Measurements from ENCODE around the gene FAM117B. TPM values are rescaled to one million over a fixed set of nuclear protein-coding genes. Genes with fewer than 3 reads are reported as not detected.
"Not testable (repeated sequence)": the region's sequence is repeated elsewhere in the genome, so short reads cannot be mapped to it uniquely, and the experiment has no call there.

Gene FAM117B
- total RNA-seq, 2 donors from 2014 or later, result 32.1 to 34.0 TPM

DNA sequence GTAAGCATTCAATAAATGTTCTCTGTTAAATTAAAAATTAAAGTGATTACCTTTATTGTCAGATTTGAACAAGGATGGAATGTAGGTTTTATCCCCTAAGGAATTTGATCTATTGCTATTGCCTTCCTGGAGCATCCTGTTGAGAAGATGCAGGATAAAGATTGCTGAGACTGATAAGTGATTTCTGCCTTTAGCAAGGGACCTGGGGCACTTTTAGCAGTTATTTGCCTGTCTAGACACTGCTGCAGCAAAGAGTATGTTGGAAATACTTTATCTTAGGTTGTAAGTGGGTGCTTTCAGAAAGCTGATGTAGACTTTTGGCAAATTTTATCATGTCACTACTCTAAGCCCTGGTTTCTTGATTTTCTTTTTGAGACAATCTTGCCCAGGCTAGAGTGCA is 69.5 kb downstream of the FAM117B start:
- Mint-ChIP-seq H3K9me3 (peaks cover 11% of the 10 kb centered on the region), H3K36me3 (ENCODE audit: low read depth) (peaks cover 41% of the 10 kb centered on the region), H3K4me3 (no peak overlapping the region), H3K27me3 (ENCODE audit: insufficient read depth) (no peaks in the 10 kb centered on the region), H3K27ac (no peak overlapping the region), H3K4me1 (no peaks in the 10 kb centered on the region)
- Histone ChIP-seq H3K27me3 (ENCODE audit: control insufficient read depth, insufficient read depth, low read length, poor library complexity, severe bottlenecking) (no peaks in the 10 kb centered on the region), H3K36me3 (ENCODE audit: control insufficient read depth, insufficient read depth, low read length) (peaks cover 7% of the 10 kb centered on the region), H3K9me3 (ENCODE audit: control insufficient read depth, low read length) (peaks cover 16% of the 10 kb centered on the region), H3K9ac (ENCODE audit: extremely low read depth, low read length, poor library complexity, severe bottlenecking) (no peak overlapping the region), H3K27ac (ENCODE audit: low read depth, low read length) (no peak overlapping the region), H3K4me1 (ENCODE audit: control insufficient read depth, insufficient read depth, low read length) (no peaks in the 10 kb centered on the region), H3K4me3 (ENCODE audit: low read length) (no peak overlapping the region)
- DNase-seq, result no peak
- TF ChIP-seq, protein P1, sequence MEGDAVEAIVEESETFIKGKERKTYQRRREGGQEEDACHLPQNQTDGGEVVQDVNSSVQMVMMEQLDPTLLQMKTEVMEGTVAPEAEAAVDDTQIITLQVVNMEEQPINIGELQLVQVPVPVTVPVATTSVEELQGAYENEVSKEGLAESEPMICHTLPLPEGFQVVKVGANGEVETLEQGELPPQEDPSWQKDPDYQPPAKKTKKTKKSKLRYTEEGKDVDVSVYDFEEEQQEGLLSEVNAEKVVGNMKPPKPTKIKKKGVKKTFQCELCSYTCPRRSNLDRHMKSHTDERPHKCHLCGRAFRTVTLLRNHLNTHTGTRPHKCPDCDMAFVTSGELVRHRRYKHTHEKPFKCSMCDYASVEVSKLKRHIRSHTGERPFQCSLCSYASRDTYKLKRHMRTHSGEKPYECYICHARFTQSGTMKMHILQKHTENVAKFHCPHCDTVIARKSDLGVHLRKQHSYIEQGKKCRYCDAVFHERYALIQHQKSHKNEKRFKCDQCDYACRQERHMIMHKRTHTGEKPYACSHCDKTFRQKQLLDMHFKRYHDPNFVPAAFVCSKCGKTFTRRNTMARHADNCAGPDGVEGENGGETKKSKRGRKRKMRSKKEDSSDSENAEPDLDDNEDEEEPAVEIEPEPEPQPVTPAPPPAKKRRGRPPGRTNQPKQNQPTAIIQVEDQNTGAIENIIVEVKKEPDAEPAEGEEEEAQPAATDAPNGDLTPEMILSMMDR (conservative IDR thresholded peaks at IDR 0.05), result no peak

DNA sequence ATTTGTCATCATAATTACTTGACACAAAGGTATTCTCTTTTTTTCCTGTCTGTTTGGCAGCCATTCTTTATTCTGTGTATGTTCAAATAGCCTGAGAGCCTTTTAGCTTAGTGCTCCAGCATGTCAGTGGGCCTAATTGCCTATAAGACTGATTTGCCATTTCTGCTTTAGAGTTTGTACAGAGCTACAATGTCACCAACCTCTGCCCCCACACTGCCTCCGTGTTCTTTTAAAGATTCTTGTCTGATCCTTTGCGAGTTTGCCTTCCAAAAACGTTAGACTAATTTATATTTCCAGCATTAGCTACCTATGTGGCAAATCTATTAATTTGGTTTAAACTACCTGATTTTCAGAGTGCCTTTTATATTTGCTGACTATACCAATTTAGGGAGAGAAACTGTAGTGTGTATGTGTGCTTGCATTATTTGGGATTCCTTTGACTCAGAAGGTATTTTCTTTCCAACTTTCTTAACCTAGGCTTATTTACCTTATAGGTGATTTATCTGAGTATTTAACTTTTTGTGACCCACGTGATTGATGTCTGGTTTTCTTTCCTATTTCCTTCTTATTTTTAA is 70.8 kb downstream of the FAM117B start:
- H3K27me3 ChIP-seq (ENCODE audit: control insufficient read depth, insufficient read depth, low read length, poor library complexity, severe bottlenecking), result no peaks in the 10 kb centered on the region
- 85 to 100% methylated on average over 1 to 4 of the region's 4 CpGs for WGBS, 2 experiments (ENCODE audit: insufficient coverage in 1 of 2, insufficient read length in 1 of 2)
- TF ChIP-seq, protein P1 (conservative IDR thresholded peaks at IDR 0.05), result no peak
- no peak for DNase-seq
- no peaks in the 10 kb centered on the region for H3K36me3 ChIP-seq (ENCODE audit: control insufficient read depth, insufficient read depth, low read length)
- no peak overlapping the region for H3K27ac ChIP-seq (ENCODE audit: low read depth, low read length)
- H3K9ac ChIP-seq (ENCODE audit: extremely low read depth, low read length, poor library complexity, severe bottlenecking), result no peak overlapping the region
- Mint-ChIP-seq H3K27ac (no peak overlapping the region), H3K9me3 (peaks cover 9% of the 10 kb centered on the region), H3K4me1 (no peaks in the 10 kb centered on the region), H3K36me3 (ENCODE audit: low read depth) (peaks cover 29% of the 10 kb centered on the region), H3K4me3 (no peak overlapping the region), H3K27me3 (ENCODE audit: insufficient read depth) (no peaks in the 10 kb centered on the region)
- H3K4me3 ChIP-seq (ENCODE audit: low read length), result no peak overlapping the region
- H3K4me1 ChIP-seq (ENCODE audit: control insufficient read depth, insufficient read depth, low read length), result no peaks in the 10 kb centered on the region
- peaks cover 12% of the 10 kb centered on the region for H3K9me3 ChIP-seq (ENCODE audit: control insufficient read depth, low read length)

DNA sequence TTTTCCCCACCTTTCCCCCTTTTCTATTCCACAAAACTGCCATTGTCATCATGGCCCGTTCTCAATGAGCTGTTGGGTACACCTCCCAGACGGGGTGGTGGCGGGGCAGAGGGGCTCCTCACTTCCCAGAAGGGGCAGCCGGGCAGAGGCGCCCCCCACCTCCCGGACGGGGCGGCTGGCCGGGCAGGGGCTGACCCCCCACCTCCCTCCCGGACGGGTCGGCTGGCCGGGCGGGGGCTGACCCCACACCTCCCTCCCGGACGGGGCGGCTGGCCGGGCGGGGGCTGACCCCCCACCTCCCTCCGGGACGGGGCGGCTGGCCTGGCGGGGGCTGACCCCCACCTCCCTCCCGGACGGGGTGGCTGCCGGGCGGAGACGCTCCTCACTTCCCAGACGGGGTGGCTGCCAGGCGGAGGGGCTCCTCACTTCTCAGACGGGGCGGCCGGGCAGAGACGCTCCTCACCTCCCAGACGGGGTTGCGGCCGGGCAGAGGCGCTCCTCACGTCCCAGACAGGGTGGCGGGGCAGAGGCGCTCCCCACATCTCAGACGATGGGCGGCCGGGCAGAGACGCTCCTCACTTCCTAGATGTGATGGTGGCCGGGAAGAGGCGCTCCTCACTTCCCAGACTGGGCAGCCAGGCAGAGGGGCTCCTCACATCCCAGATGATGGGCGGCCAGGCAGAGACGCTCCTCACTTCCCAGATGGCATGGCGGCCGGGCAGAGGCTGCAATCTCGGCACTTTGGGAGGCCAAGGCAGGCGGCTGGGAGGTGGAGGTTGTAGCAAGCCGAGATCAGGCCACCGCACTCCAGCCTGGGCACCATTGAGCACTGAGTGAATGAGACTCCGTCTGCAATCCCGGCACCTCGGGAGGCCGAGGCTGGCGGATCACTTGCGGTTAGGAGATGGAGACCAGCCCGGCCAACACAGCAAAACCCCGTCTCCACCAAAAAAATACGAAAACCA is 80.5 kb downstream of the FAM117B start:
- not testable (repeated sequence) for H3K9ac ChIP-seq (ENCODE audit: extremely low read depth, low read length, poor library complexity, severe bottlenecking); H3K27me3 Mint-ChIP-seq (ENCODE audit: insufficient read depth); H3K4me3 ChIP-seq (ENCODE audit: low read length); H3K27me3 ChIP-seq (ENCODE audit: control insufficient read depth, insufficient read depth, low read length, poor library complexity, severe bottlenecking); H3K4me3 Mint-ChIP-seq; H3K27ac Mint-ChIP-seq; H3K4me1 Mint-ChIP-seq; H3K36me3 ChIP-seq (ENCODE audit: control insufficient read depth, insufficient read depth, low read length); H3K27ac ChIP-seq (ENCODE audit: low read depth, low read length); DNase-seq; H3K4me1 ChIP-seq (ENCODE audit: control insufficient read depth, insufficient read depth, low read length)
- Mint-ChIP-seq H3K9me3 (peaks cover 50% of the 10 kb centered on the region), H3K36me3 (ENCODE audit: low read depth) (peaks cover 37% of the 10 kb centered on the region)
- WGBS, 2 experiments (ENCODE audit: insufficient coverage in 1 of 2, insufficient read length in 1 of 2), result 97 to 100% methylated on average over 3 to 54 of the region's 64 CpGs
- H3K9me3 ChIP-seq (ENCODE audit: control insufficient read depth, low read length), result peaks cover 46% of the 10 kb centered on the region
